Endometrial microvascular endothelial cells (primary cell): ENCODE data around the gene UBXN7. TPM values are rescaled to one million over a fixed set of nuclear protein-coding genes. Genes with fewer than 3 reads are reported as not detected.
"Not testable (repeated sequence)": the region's sequence is repeated elsewhere in the genome, so short reads cannot be mapped to it uniquely, and the experiment has no call there.

Source experiments
- in situ Hi-C: cut with HindIII; loops from 2 replicates; pipeline ENCODE4 v1.10.0; 2017; ENCODE audit warnings: low sequenced_read_pairs, low pct_unique_long_range_greater_than_20kb; ENCODE audit errors: inconsistent ontology term
- total RNA-seq: library from RNA; depleted of rRNA; stranded (reverse); fragments of >200 nt; gene quantifications from one replicate; pipeline ENCODE4 v1.2.3, GENCODE V29; 2015; ENCODE audit errors: inconsistent ontology term

The UBXN7 gene
- total RNA-seq, 1 donor from 2014 or later, result 12.6 TPM

GRCh38 chr3:196365736-196366135, 66.5 kb downstream of the UBXN7 start:
- in situ Hi-C loops, result no loop called here

- in situ Hi-C loops, result no loop called here
Measured at GRCh38 chr3:196360586-196360985, 71.6 kb downstream of the UBXN7 start.

- in situ Hi-C loops, result not testable (repeated sequence)
Measured at GRCh38 chr3:196358540-196358939, 73.7 kb downstream of the UBXN7 start.

GRCh38 chr3:196357905-196358304, 74.3 kb downstream of the UBXN7 start:
- in situ Hi-C loops, result no loop called here

- in situ Hi-C loops, result no loop called here
Measured at GRCh38 chr3:196356556-196356955, 75.7 kb downstream of the UBXN7 start.

- in situ Hi-C loops, result no loop called here
Measured at GRCh38 chr3:196355668-196356067, 76.6 kb downstream of the UBXN7 start.

GRCh38 chr3:196354132-196354531, 78.1 kb downstream of the UBXN7 start:
- in situ Hi-C loops, result no loop called here

- in situ Hi-C loops, result no loop called here
Measured at GRCh38 chr3:196351541-196351940, 80.7 kb downstream of the UBXN7 start.

- in situ Hi-C loops, result no loop called here
Measured at GRCh38 chr3:196350067-196350466, 82.2 kb downstream of the UBXN7 start.

- in situ Hi-C loops, result no loop called here
Measured at GRCh38 chr3:196348698-196349097, 83.5 kb downstream of the UBXN7 start.

- in situ Hi-C loops, result no loop called here
Measured at GRCh38 chr3:196344663-196345062, 87.6 kb downstream of the UBXN7 start.

GRCh38 chr3:196343917-196344316, 88.3 kb downstream of the UBXN7 start:
- in situ Hi-C loops, result not testable (repeated sequence)

GRCh38 chr3:196341137-196341536, 91.1 kb downstream of the UBXN7 start:
- in situ Hi-C loops, result no loop called here

- in situ Hi-C loops, result no loop called here
Measured at GRCh38 chr3:196340466-196340865, 91.8 kb downstream of the UBXN7 start.

- in situ Hi-C loops, result no loop called here
Measured at GRCh38 chr3:196339493-196340254, 92.6 kb downstream of the UBXN7 start.

GRCh38 chr3:196339044-196339443, 93.2 kb downstream of the UBXN7 start:
- in situ Hi-C loops, result no loop called here

- in situ Hi-C loops, result no loop called here
Measured at GRCh38 chr3:196336319-196337145, 95.7 kb downstream of the UBXN7 start.

GRCh38 chr3:196335503-196335948, 96.7 kb downstream of the UBXN7 start:
- in situ Hi-C loops, result no loop called here

- in situ Hi-C loops, result no loop called here
Measured at GRCh38 chr3:196334982-196335381, 97.2 kb downstream of the UBXN7 start.

- in situ Hi-C loops, result no loop called here
Measured at GRCh38 chr3:196332168-196332567, 100.1 kb downstream of the UBXN7 start.
